Lung (tissue), 12 donors: ENCODE measurements around the gene KIDINS220. TPM values are rescaled to one million over a fixed set of nuclear protein-coding genes. Genes with fewer than 3 reads are reported as not detected.
A peak's percentile ranks its signal among the peaks of the same experiment; 100 is the strongest.

Experiments
- ATAC-seq: fragments of 200-7000 bp; cut with Tn5 transposase; one replicate; pipeline ENCODE4 v1.9.1; 2020; ENCODE audit warnings: moderate number of reproducible peaks; ENCODE audit not compliant: insufficient read depth, low FRiP score
- DNase-seq, 3 donors: peaks; one replicate each; pipeline ENCODE4 v3.0.0-alpha.2; 2013 to 2017
- H3K27ac ChIP-seq, 2 donors: one replicate each; pipeline ENCODE4 v1.5.1; 2013; ENCODE audit warnings: mild to moderate bottlenecking in 2 of 2, moderate library complexity in 2 of 2, control low read depth in 1 of 2, inconsistent platforms in 1 of 2, low read depth in 1 of 2, low read length in 1 of 2
- H3K27me3 ChIP-seq, 3 donors: one replicate each; pipeline ENCODE4 v1.5.1; 2013; ENCODE audit warnings: low read length in 2 of 3; ENCODE audit not compliant: control insufficient read depth in 3 of 3, insufficient read depth in 3 of 3
- H3K36me3 ChIP-seq, 4 donors: one replicate each; pipeline ENCODE4 v1.5.1; 2013; ENCODE audit warnings: low read length in 4 of 4, mild to moderate bottlenecking in 1 of 4, moderate library complexity in 1 of 4; ENCODE audit not compliant: control insufficient read depth in 4 of 4, insufficient read depth in 4 of 4
- H3K4me1 ChIP-seq, 5 donors: one replicate each; pipeline ENCODE4 v1.5.1; 2013; ENCODE audit warnings: low read length in 5 of 5, mild to moderate bottlenecking in 2 of 5, moderate library complexity in 1 of 5; ENCODE audit not compliant: control insufficient read depth in 5 of 5, insufficient read depth in 5 of 5
- H3K4me3 ChIP-seq: one replicate; pipeline ENCODE4 v1.5.1; 2013; ENCODE audit warnings: mild to moderate bottlenecking, control low read depth, moderate library complexity
- H3K9ac ChIP-seq, 2 donors: one replicate each; pipeline ENCODE4 v1.5.1; 2013; ENCODE audit warnings: low read length in 2 of 2, control low read depth in 1 of 2; ENCODE audit not compliant: insufficient read depth in 1 of 2
- H3K9me3 ChIP-seq, 4 donors: one replicate each; pipeline ENCODE4 v1.5.1; 2013; ENCODE audit warnings: low read length in 3 of 4, mild to moderate bottlenecking in 1 of 4, moderate library complexity in 1 of 4; ENCODE audit not compliant: control insufficient read depth in 4 of 4, insufficient read depth in 3 of 4
- CTCF ChIP-seq: IDR thresholded peaks from 2 replicates; pipeline ENCODE4 v1.5.1; 2012; ENCODE audit warnings: mild to moderate bottlenecking; ENCODE audit errors: control extremely low read depth, extremely low read depth
- WGBS, 2 donors: extraction: QIAGEN DNeasy Blood & Tissue Kit; methylation state at CpG; one replicate each; pipeline ENCODE4 v1.1.7; 2013; 5-methylcytosine and 5-hydroxymethylcytosine counted together
- polyA plus RNA-seq, 2 donors: library from polyadenylated mRNA; stranded (reverse); fragments of 200-250 nt; gene quantifications; one replicate each; pipeline ENCODE4 v1.2.1, GENCODE V29; 2013
- total RNA-seq, 2 donors: library from RNA; depleted of rRNA in 1 of 2; stranded (reverse); fragments of >200 nt in 1 of 2; gene quantifications; one replicate each; pipeline ENCODE4 v1.2.1, GENCODE V29; 2014 to 2021
- donor health status: control.
- donor health status: control.
- donor health status: Bipolar disorder and iron deficiency.
- donor health status: healthy.
- donor health status: DM: yes; HTN: yes; CAD: no.

Gene KIDINS220
- total and polyA plus RNA-seq, 4 donors, result 16.2 to 211 (median 36.4) TPM

GRCh38 chr2:8857709-8858108 is 20.3 kb upstream of the KIDINS220 start:
- ATAC-seq (no peak), DNase-seq (no peak)
- no peak overlapping the region for H3K4me3 ChIP-seq
- TF ChIP-seq CTCF, result no peak
- H3K36me3 ChIP-seq, result no peaks in the 10 kb centered on the region
- H3K9me3 ChIP-seq, result no peaks in the 10 kb centered on the region
- peaks cover 0 to 2% (median 0%) of the 10 kb centered on the region in 5 donors for H3K4me1 ChIP-seq
- no peaks in the 10 kb centered on the region for H3K27me3 ChIP-seq
- WGBS, 2 donors, result 96 to 97% methylated on average over 11 of the region's 11 CpGs
- no peak overlapping the region for H3K9ac ChIP-seq
- H3K27ac ChIP-seq, result no peak overlapping the region

GRCh38 chr2:8856176-8856575 is 18.8 kb upstream of the KIDINS220 start:
- 93 to 97% methylated on average over 2 of the region's 2 CpGs for WGBS, 2 donors
- H3K27me3 ChIP-seq, result no peaks in the 10 kb centered on the region
- no peaks in the 10 kb centered on the region for H3K9me3 ChIP-seq
- no peak overlapping the region for H3K4me3 ChIP-seq
- H3K9ac ChIP-seq, result no peak overlapping the region
- no peak overlapping the region for H3K27ac ChIP-seq
- ATAC-seq (no peak), DNase-seq (no peak)
- no peak for TF ChIP-seq CTCF
- no peaks in the 10 kb centered on the region for H3K36me3 ChIP-seq
- peaks cover 0 to 2% (median 0%) of the 10 kb centered on the region in 5 donors for H3K4me1 ChIP-seq

GRCh38 chr2:8855010-8855409 is 17.6 kb upstream of the KIDINS220 start:
- H3K27me3 ChIP-seq, result no peaks in the 10 kb centered on the region
- H3K4me1 ChIP-seq, result peaks cover 0 to 3% (median 0%) of the 10 kb centered on the region in 5 donors
- DNase-seq (no peak), ATAC-seq (no peak)
- TF ChIP-seq CTCF, result no peak
- H3K9ac ChIP-seq, result no peak overlapping the region
- 96 to 97% methylated on average over 3 of the region's 3 CpGs for WGBS, 2 donors
- H3K4me3 ChIP-seq, result no peak overlapping the region
- H3K9me3 ChIP-seq, result no peaks in the 10 kb centered on the region
- H3K27ac ChIP-seq, result no peak overlapping the region
- H3K36me3 ChIP-seq, result no peaks in the 10 kb centered on the region

- Histone ChIP-seq H3K27me3 (no peaks in the 10 kb centered on the region), H3K4me3 (no peak overlapping the region), H3K4me1 (peaks cover 0 to 3% (median 0%) of the 10 kb centered on the region in 5 donors), H3K9ac (no peak overlapping the region), H3K36me3 (no peaks in the 10 kb centered on the region), H3K27ac (no peak overlapping the region), H3K9me3 (no peaks in the 10 kb centered on the region)
- WGBS, 2 donors, result 89 to 91% methylated on average over 4 of the region's 4 CpGs
- ATAC-seq (no peak), DNase-seq (peak in 2 of 3 donors; percentile 52 to 80)
- TF ChIP-seq CTCF, result no peak
Observed at GRCh38 chr2:8853426-8853825, 16.0 kb upstream of the KIDINS220 start.
